Stimulated activated CD8-positive, alpha-beta memory T cell treated with anti-CD3 and anti-CD28 coated beads, Interleukin-4, amount 100 ng/mL, for 24 hours (primary cell): Measurements from ENCODE around the gene ARID3B.
"Not testable (repeated sequence)": the region's sequence is repeated elsewhere in the genome, so short reads cannot be mapped to it uniquely, and the experiment has no call there.

ENCODE experiments used
- DNase-seq: peaks from one replicate; pipeline ENCODE4 v3.0.0-alpha.2; 2020; ENCODE audit warnings: low read depth

The ARID3B gene

GRCh38 chr15:74535388-74536084 lies 5.5 kb upstream of the ARID3B start:
- DNase-seq: no peak

DNA sequence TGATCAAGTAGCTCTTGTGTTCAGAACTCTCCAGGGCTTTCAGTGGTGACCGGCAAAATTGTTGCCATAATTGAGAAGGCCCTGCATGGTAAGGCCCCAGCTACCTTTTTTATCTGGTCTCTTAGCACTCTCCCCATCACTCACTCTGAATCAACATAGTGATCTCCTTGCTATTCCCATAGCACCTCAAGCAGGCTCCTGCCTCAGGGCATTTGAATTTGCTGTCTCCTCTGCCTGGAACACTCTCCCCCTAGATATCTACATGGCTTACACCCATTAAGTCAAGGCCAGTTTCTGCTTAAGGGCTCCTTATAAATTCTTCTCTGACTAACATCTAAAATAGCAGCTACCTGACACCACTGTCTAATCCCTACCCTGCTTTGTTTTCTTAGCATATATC lies 3.3 kb upstream of the ARID3B start:
- no peak for DNase-seq

- not testable (repeated sequence) for DNase-seq
These were observed 1.5 kb upstream of the ARID3B start for GRCh38 chr15:74539521-74539920.

- DNase-seq: no peak
These were observed 759 bp upstream of the ARID3B start for GRCh38 chr15:74540161-74540760.

DNA sequence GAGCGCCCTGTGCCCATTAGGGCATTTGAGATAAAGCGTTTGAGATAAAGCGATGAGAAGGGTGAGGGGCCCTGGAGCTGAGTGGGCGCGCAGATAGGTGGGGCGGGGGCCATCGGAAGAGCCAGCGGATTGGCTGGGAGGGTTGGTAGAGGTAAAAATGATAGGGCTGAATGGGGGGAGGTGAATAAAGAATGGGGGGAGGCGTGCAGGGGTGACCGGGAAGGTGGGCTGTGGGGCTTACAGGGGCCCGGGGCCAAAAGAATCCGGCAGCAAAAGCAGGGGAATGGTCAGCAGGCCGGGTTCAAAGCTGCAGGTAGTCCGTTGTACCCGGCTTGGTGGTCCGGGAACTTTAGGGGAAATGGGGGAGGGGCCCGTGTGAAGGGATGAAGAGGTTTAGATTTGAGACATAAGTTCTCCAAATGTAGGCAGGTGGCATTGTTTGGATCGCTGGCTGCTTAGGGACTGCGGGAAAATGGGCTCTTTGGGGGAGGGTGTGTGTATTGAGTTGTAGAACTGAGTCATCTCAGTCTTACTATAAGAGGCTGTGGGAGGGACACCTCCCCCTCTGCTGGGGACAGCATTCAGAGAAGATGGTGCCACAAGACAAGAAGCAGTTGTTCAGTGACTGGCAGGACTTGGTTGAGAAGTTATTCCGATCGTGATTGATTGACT lies 610 bp downstream of the ARID3B start:
- peak; percentile 54 for DNase-seq

DNA sequence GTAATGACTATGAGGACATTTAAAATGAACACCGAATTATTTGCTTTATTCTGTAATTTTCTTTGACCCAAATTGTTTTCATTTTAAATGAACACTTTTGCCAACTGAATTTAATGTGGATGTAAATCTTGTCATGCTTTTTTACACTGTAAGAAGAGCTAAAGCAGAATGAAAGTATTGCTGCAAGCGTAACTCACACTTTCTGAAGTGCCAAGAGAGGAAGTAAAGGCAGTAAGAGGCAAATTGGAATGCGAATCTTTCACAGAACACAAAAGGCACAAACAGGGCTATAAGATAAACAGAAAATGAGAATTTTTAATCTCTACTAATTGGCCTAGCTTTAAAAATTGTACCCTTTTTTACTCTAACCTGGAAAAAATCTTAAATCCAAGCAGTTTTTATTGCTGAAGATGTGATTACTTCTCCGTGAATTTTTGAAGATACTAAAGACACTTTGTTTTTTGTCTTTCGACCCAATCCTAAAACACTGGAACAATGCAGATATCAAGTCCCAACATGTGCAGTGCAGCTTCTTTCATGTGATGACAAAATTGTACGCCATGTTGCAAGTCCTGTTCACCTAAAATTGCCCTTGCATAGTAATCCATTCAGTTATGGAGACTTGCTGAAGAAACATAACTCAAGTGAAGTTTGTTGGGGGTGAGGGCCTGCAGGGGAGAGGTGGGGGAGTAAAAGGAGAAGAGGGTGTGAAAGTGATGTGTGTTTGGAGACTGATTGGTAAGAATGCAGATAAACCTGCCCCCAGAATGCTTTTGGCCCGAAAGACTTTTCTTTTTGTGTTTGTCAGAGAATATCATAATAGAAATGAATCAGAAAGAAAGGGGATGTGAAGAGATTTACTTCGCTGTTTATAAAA lies 1.4 kb downstream of the ARID3B start:
- DNase-seq: no peak

DNA sequence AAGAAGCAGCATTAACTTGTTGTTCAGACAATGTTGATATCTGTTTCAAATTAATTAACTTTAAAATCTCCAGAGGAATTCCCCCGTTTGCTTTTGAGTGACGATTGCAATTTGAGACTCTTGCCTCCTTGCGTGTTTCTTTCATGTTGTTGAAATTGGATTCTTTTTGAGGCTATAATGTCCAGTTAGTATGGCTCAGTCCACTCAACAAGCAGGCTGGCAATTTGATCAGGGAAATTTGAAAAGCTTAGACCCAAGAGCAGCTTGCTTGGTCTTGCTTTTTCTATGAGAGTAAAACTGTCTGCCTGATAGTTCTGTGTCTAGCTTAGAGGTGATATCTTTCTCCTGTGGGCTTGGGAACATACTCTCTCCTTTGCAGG lies 2.0 kb downstream of the ARID3B start:
- no peak for DNase-seq

- no peak for DNase-seq
These were observed 2.6 kb downstream of the ARID3B start for GRCh38 chr15:74543583-74543982.

GRCh38 chr15:74545086-74545485 lies 4.1 kb downstream of the ARID3B start:
- DNase-seq: no peak

DNA sequence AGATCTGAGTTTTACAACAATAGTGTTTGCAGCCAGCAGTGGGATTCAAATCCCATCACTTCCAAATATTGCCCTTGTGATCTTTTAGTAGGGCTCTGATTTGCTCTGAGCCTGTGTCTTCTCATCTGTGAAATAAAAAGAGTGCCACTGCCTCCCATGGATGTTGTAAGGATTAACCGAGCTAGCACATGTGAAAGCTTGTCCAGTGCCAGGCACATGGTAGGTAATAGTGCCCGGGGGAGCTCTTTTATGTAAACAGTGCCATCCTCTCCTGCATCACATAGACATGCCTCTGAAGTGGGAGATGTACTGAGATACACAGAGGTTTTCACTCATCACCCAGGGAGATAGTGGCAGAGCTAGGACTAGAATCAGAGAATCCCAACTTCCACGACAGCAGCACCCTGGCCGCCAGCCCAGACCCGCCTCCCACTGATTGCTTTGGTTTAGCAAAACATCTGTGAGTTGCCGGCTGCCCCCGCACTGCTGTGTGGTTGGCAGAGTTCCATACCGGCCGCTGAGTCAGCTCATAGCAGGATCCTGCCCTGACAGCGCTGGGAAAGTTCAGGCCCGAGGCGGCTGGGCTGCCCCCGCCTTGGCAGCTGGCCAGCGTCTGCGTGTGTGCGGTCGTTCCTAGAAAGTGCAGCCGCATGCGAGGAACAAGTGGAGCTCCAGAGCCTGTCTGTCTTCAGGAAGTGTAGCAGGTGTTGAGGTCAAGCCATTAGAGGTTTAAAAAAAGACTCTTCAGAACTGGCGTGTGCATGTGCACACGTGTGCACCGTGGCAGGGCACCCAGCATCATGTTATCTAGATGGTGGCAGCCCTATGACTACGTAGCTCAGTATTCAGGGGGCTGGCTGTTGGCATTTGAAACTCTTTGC lies 5.0 kb downstream of the ARID3B start:
- DNase-seq: peak; percentile 94

DNA sequence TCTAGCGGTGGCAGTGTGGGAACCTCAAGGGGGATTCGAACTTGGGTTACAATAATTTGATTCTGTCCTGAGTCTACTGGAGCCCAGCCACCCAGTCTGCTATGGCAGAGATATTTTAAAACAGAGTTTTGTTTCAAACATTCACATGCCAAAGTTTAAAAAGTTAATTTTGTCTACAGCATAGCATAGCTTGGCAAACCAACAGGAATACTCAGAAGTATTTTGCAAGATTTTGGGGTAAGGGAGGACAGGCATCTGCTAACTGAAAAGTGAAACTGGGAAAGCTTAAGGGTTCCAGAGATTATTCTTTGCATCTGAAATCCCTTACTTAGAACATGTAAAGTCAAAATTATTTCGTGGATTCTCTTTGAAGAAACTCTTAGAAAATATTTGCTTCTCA lies 6.6 kb downstream of the ARID3B start:
- no peak for DNase-seq

DNA sequence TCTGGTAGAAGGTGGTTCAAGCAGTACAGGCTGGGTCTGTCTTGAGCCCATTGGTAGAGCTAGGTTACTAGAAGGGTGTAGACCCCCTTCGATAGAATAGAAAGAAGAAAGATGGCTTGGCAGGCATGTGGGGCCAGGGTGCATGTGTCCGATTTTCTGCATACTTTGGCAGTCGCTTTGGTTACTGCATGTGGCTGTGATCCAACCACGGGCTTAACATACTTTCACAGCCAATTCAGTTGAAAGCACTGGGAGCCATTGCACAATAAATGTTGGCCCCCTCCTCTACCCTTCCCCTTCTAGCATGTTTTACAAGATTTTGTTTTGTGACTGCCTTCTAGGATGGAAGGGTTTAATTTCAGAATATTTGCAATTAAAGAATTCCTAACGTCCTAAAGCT lies 7.2 kb downstream of the ARID3B start:
- DNase-seq: no peak

DNA sequence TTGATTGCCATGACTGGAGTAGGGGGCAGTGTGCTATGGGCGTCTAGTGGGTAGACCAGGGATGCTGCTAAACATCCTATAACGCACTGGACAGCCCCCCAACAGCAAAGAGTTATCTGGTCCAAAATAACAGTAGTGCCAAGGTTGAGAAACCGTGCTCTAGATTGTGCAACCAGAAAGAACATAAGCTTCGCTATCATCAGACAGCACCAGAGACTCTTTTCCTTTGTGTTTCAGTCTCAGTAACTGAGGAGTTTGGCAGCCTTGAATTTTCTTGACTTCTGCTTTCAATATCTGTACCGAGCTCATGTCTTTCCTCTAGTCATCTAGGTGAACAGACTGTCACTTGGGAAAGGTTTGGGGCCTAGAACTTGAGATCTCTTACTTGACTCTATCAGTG lies 8.8 kb downstream of the ARID3B start:
- no peak for DNase-seq

DNA sequence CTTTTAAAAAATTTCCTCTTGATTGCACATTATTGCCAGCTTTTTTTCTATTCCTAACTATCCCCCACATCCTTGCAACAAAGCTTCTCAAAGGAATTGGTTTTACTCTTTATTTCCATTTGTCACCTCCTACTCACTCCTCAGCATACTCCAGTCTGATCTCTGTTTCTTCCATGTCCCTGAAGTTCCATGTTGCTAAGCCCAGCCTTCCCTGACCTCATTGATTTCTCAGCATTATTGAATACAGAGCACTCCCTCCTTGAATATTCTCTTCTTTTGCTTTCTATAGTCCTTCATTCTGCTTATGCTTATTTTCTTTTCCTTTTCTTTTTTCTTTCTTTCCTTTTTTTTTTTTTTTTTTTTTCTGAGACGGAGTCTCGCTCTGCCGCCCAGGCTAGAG lies 10.7 kb downstream of the ARID3B start:
- DNase-seq: no peak

DNA sequence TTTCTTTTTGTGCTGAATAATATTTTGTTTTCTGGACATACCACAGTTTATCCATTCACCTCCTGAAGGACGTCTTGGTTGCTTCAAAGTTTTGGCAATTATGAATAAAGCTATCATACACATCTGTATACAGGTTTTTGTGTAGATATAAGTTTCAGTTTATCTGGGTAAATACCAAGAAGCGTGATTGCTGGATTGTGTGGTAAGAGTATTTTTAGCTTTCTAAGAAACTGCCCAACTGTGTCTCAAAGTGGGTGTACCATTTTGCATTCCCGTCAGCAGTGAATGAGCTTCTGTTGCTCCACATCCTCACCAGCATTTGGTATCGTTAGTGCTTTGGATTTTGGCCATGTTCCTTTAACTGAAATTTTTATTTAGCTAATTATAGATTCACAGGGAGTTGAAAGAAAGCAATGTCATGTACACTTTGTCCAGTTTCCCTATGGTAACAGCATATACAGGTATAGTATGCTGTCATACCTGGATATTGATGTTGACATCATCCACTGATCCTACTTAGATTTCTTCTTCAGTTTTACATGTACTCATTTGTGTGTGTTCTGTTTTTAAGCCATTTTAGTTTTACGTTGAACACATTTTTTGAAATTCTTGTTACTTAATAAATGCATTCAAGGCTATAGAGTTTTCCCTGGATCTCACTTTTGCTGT lies 11.9 kb downstream of the ARID3B start:
- DNase-seq: no peak

GRCh38 chr15:74555192-74555591 lies 14.2 kb downstream of the ARID3B start:
- DNase-seq: no peak

DNA sequence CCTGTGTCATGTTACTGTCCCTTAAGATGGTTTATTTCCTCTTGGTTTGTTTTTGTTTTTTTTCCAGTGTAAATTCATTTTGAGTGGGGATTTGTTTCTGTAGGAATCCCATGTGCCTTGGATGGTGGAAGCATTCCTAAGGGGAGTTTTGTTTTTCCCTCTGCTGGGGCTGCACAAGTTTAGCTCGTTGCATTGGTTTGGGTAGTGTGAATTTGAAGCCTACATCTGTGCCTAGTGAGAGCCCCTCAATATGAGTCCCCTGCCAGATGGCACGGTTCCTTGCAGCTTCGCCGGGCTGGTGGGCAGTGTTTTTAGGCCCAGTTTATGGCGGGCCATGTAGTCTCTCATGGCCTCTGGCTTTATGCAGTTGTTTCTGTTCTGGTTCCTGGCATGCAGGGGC lies 17.7 kb downstream of the ARID3B start:
- no peak for DNase-seq

GRCh38 chr15:74563442-74563841 lies 22.4 kb downstream of the ARID3B start:
- no peak for DNase-seq

GRCh38 chr15:74564182-74564581 lies 23.2 kb downstream of the ARID3B start:
- no peak for DNase-seq

GRCh38 chr15:74565381-74566085 lies 24.5 kb downstream of the ARID3B start:
- DNase-seq: no peak
